Liver (tissue), 9 donors: ENCODE data around the gene PRKN. TPM values are rescaled to one million over a fixed set of nuclear protein-coding genes. Genes with fewer than 3 reads are reported as not detected.

Experiments used
- DNase-seq: peaks from one replicate; pipeline ENCODE4 v3.0.0-alpha.2; 2017; ENCODE audit warnings: low spot score
- H3K27ac ChIP-seq, 2 donors: one replicate each; pipeline ENCODE4 v1.7.0; 2013; ENCODE audit warnings: inconsistent platforms in 2 of 2, low read length in 2 of 2, control low read depth in 1 of 2, low read depth in 1 of 2, mild to moderate bottlenecking in 1 of 2
- H3K27me3 ChIP-seq, 4 donors: one replicate each; pipeline versions ENCODE4 v1.6.1 to v1.7.0; 2013; ENCODE audit warnings: low read length in 3 of 4, inconsistent platforms in 1 of 4, mild to moderate bottlenecking in 1 of 4, moderate library complexity in 1 of 4; ENCODE audit not compliant: control insufficient read depth in 4 of 4, insufficient read depth in 4 of 4
- H3K36me3 ChIP-seq, 4 donors: one replicate each; pipeline versions ENCODE4 v1.6.1 to v1.7.0; 2013; ENCODE audit warnings: low read length in 3 of 4, mild to moderate bottlenecking in 3 of 4, low read depth in 1 of 4, moderate library complexity in 1 of 4; ENCODE audit not compliant: control insufficient read depth in 4 of 4, insufficient read depth in 3 of 4
- H3K4me1 ChIP-seq, 4 donors: one replicate each; pipeline versions ENCODE4 v1.6.1 to v1.7.0; 2013; ENCODE audit warnings: low read length in 3 of 4, mild to moderate bottlenecking in 3 of 4, moderate library complexity in 1 of 4; ENCODE audit not compliant: control insufficient read depth in 4 of 4, insufficient read depth in 4 of 4
- H3K4me3 ChIP-seq, 3 donors: one replicate each; pipeline versions ENCODE4 v1.6.1 to v1.7.0; 2013; ENCODE audit warnings: low read length in 3 of 3, control low read depth in 1 of 3, low read depth in 1 of 3, mild to moderate bottlenecking in 1 of 3
- H3K9ac ChIP-seq, 2 donors: one replicate each; pipeline ENCODE4 v1.7.0; 2013; ENCODE audit warnings: low read length in 2 of 2, mild to moderate bottlenecking in 2 of 2, moderate library complexity in 2 of 2, control low read depth in 1 of 2, low read depth in 1 of 2
- H3K9me3 ChIP-seq, 4 donors: one replicate each; pipeline versions ENCODE4 v1.6.1 to v1.7.0; 2013; ENCODE audit warnings: low read length in 3 of 4; ENCODE audit not compliant: control insufficient read depth in 4 of 4
- EGR1 ChIP-seq, 2 donors: IDR thresholded peaks; 2 replicates each; pipeline ENCODE4 v1.6.1; 2016 to 2018; ENCODE audit warnings: antibody characterized with exemption in 2 of 2, low read depth in 2 of 2
- FOXA1 ChIP-seq: IDR thresholded peaks from 2 replicates; pipeline ENCODE4 v1.6.1; 2016; ENCODE audit warnings: antibody characterized with exemption
- FOXA2 ChIP-seq: IDR thresholded peaks from 2 replicates; pipeline ENCODE4 v1.6.1; 2016; ENCODE audit warnings: antibody characterized with exemption
- HNF4A ChIP-seq, 2 donors: conservative IDR thresholded peaks; 2 replicates each; pipeline ENCODE4 v1.6.1; 2016; ENCODE audit warnings: antibody characterized with exemption in 2 of 2, mild to moderate bottlenecking in 2 of 2
- HNF4G ChIP-seq: IDR thresholded peaks from 2 replicates; pipeline ENCODE4 v1.6.1; 2016; ENCODE audit warnings: antibody characterized with exemption
- JUND ChIP-seq, 2 donors: IDR thresholded peaks; 2 replicates each; pipeline ENCODE4 v1.6.1; 2016; ENCODE audit warnings: antibody characterized with exemption in 2 of 2
- NR2F2 ChIP-seq: IDR thresholded peaks from 2 replicates; pipeline ENCODE4 v1.6.1; 2016; ENCODE audit warnings: antibody characterized with exemption
- RAD21 ChIP-seq, 2 donors: IDR thresholded peaks; 2 replicates each; pipeline ENCODE4 v1.6.1; 2016; ENCODE audit warnings: antibody characterized with exemption in 2 of 2, mild to moderate bottlenecking in 2 of 2
- REST ChIP-seq: IDR thresholded peaks from 2 replicates; pipeline ENCODE4 v1.6.1; 2016; ENCODE audit warnings: antibody characterized with exemption, mild to moderate bottlenecking
- RXRA ChIP-seq, 2 donors: IDR thresholded peaks; 2 replicates each; pipeline ENCODE4 v1.6.1; 2017 to 2018; ENCODE audit warnings: antibody characterized with exemption in 2 of 2, mild to moderate bottlenecking in 1 of 2
- SP1 ChIP-seq: IDR thresholded peaks from 2 replicates; pipeline ENCODE4 v1.6.1; 2018; ENCODE audit warnings: antibody characterized with exemption, mild to moderate bottlenecking
- TAF1 ChIP-seq: conservative IDR thresholded peaks from 2 replicates; pipeline ENCODE4 v1.6.1; 2016; ENCODE audit warnings: antibody characterized with exemption, mild to moderate bottlenecking
- YY1 ChIP-seq: IDR thresholded peaks from 2 replicates; pipeline ENCODE4 v1.6.1; 2016; ENCODE audit warnings: antibody characterized with exemption, mild to moderate bottlenecking
- WGBS: extraction: QIAGEN DNeasy Blood & Tissue Kit; methylation state at CpG from one replicate; pipeline ENCODE4 v1.1.7; 2013; 5-methylcytosine and 5-hydroxymethylcytosine counted together
- polyA plus RNA-seq, 2 donors: library from polyadenylated mRNA; stranded (reverse) in 1 of 2; unstranded in 1 of 2; fragments of 200-250 nt in 1 of 2; fragments of >200 nt in 1 of 2; fragmentation: Nextera tagmentation in 1 of 2; extraction: Ambion mirVana in 1 of 2; gene quantifications; one replicate each; pipeline versions ENCODE4 v1.2.1 to v1.2.3, GENCODE V29; 2013 to 2015
- total RNA-seq, 2 donors: library from RNA; depleted of rRNA; stranded (reverse); fragments of >200 nt; gene quantifications; one replicate each; pipeline ENCODE4 v1.2.3, GENCODE V29; 2014
- TF ChIP-seq, protein P1 (sequence below): fragments of 150-350 bp; IDR thresholded peaks from 2 replicates; pipeline ENCODE4 v1.5.1; 2017; ENCODE audit warnings: improper control_type of control experiment, low read depth, low read length; ENCODE audit not compliant: missing input control
- TF ChIP-seq, protein P2 (sequence below): IDR thresholded peaks from 2 replicates; pipeline ENCODE4 v1.6.1; 2016; ENCODE audit warnings: antibody characterized with exemption
- TF ChIP-seq, protein P3 (sequence below): IDR thresholded peaks from 2 replicates; pipeline ENCODE4 v1.6.1; 2016; ENCODE audit warnings: antibody characterized with exemption
- TF ChIP-seq, protein P4 (sequence below): IDR thresholded peaks from 2 replicates; pipeline ENCODE4 v1.6.1; 2016; ENCODE audit warnings: antibody characterized with exemption
- donor health status: healthy.
- donor health status: healthy.
- donor health status: healthy.
- donor health status: healthy.
- donor health status: healthy.

Gene PRKN
- total and polyA plus RNA-seq, 4 donors, result 0.47 to 4.1 (median 3.2) TPM

DNA sequence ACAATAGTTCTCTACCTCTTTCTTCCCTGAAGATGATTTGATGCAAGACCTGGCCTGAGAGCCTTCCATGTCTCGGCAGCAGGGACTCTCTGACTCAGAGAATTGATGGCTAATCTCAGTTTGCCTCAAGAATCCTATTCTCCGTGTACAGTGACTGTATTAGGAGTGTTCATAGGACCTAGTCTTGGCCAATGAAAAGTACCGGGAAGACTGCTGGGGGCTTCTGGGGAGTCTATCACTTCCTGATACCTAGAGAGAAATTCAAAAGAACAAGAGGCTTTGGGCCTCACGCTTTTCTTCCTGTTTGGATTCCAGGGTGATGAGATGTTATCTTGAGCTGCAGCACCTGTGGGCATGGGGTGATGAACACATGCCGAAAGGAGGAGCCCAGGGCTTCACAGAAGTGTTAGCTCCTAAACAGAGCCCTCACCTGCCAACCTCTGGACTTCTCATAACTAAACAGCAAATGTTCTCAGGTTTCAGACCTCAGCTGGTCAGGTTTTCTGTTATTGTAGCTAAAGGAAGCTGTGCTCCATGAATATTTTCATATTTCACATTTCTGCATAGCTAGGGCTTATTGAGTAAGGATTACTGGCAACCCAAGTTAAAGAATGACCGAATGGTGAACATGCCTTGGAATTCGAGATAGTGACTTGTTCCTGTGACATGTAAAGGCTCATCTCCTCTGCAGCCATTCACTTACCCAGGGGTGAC, 1130.6 kb downstream of the PRKN start:
- WGBS, result 89% methylated on average over 7 of the region's 7 CpGs
- Histone ChIP-seq H3K27ac (no peak overlapping the region), H3K36me3 (no peaks in the 10 kb centered on the region), H3K27me3 (no peaks in the 10 kb centered on the region), H3K4me1 (no peaks in the 10 kb centered on the region), H3K9me3 (peaks cover 0 to 6% (median 4%) of the 10 kb centered on the region in 4 donors), H3K9ac (no peak overlapping the region), H3K4me3 (no peak overlapping the region)
- TF ChIP-seq TAF1 (no peak), EGR1 (IDR thresholded peaks at IDR 0.05; ENCODE audit: low read depth in 2 of 2) (no peak), SP1 (no peak), RXRA (IDR thresholded peaks at IDR 0.05) (no peak), FOXA2 (no peak), RAD21 (IDR thresholded peaks at IDR 0.05) (no peak)
- TF ChIP-seq, protein P1, sequence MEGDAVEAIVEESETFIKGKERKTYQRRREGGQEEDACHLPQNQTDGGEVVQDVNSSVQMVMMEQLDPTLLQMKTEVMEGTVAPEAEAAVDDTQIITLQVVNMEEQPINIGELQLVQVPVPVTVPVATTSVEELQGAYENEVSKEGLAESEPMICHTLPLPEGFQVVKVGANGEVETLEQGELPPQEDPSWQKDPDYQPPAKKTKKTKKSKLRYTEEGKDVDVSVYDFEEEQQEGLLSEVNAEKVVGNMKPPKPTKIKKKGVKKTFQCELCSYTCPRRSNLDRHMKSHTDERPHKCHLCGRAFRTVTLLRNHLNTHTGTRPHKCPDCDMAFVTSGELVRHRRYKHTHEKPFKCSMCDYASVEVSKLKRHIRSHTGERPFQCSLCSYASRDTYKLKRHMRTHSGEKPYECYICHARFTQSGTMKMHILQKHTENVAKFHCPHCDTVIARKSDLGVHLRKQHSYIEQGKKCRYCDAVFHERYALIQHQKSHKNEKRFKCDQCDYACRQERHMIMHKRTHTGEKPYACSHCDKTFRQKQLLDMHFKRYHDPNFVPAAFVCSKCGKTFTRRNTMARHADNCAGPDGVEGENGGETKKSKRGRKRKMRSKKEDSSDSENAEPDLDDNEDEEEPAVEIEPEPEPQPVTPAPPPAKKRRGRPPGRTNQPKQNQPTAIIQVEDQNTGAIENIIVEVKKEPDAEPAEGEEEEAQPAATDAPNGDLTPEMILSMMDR, result no peak
- no peak for DNase-seq

GRCh38 chr6:161594412-161594811, 1133.2 kb downstream of the PRKN start:
- TF ChIP-seq NR2F2 (no peak), FOXA1 (no peak), REST (no peak), EGR1 (IDR thresholded peaks at IDR 0.05; ENCODE audit: low read depth in 2 of 2) (no peak), RXRA (IDR thresholded peaks at IDR 0.05) (no peak), HNF4G (no peak), RAD21 (IDR thresholded peaks at IDR 0.05) (no peak), HNF4A (conservative IDR thresholded peaks at IDR 0.05) (no peak), JUND (IDR thresholded peaks at IDR 0.05) (no peak), YY1 (no peak), TAF1 (no peak), SP1 (no peak)
- TF ChIP-seq, protein P2, sequence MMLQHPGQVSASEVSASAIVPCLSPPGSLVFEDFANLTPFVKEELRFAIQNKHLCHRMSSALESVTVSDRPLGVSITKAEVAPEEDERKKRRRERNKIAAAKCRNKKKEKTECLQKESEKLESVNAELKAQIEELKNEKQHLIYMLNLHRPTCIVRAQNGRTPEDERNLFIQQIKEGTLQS, result no peak
- TF ChIP-seq, protein P3, sequence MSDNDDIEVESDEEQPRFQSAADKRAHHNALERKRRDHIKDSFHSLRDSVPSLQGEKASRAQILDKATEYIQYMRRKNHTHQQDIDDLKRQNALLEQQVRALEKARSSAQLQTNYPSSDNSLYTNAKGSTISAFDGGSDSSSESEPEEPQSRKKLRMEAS, result no peak
- TF ChIP-seq, protein P4, sequence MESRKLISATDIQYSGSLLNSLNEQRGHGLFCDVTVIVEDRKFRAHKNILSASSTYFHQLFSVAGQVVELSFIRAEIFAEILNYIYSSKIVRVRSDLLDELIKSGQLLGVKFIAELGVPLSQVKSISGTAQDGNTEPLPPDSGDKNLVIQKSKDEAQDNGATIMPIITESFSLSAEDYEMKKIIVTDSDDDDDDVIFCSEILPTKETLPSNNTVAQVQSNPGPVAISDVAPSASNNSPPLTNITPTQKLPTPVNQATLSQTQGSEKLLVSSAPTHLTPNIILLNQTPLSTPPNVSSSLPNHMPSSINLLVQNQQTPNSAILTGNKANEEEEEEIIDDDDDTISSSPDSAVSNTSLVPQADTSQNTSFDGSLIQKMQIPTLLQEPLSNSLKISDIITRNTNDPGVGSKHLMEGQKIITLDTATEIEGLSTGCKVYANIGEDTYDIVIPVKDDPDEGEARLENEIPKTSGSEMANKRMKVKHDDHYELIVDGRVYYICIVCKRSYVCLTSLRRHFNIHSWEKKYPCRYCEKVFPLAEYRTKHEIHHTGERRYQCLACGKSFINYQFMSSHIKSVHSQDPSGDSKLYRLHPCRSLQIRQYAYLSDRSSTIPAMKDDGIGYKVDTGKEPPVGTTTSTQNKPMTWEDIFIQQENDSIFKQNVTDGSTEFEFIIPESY, result no peak
- TF ChIP-seq, protein P1, result no peak
- H3K27me3 ChIP-seq, result no peaks in the 10 kb centered on the region

More at GRCh38 chr6:161594412-161594811, 1133.2 kb downstream of the PRKN start:
- 92% methylated on average over 1 of the region's 1 CpG for whole genome bisulfite sequencing
- Histone ChIP-seq H3K4me3 (no peak overlapping the region), H3K9ac (no peak overlapping the region), H3K4me1 (no peaks in the 10 kb centered on the region), H3K9me3 (peaks cover 0 to 6% (median 4%) of the 10 kb centered on the region in 4 donors), H3K27ac (no peak overlapping the region), H3K36me3 (no peaks in the 10 kb centered on the region)
- no peak for DNase-seq
